HG03460 (cell line): ENCODE results near the gene TIGD6.
"Not testable (repeated sequence)": the region's sequence is repeated elsewhere in the genome, so short reads cannot be mapped to it uniquely, and the experiment has no call there.

ENCODE experiments used
- ATAC-seq: cut with Tn5 transposase; IDR thresholded peaks from one replicate; pipeline ENCODE4 v1.9.1; 2021; ENCODE audit not compliant: unreplicated experiment

The TIGD6 gene

GRCh38 chr5:150000256-150000989 lies at the start of gene TIGD6, which contains the start of gene HMGXB3:
Gene TIGD6 (minus strand): TSS chr5:150000654. CDS start chr5:149996348, 4,306 bp downstream.
Gene HMGXB3 (plus strand): TSS chr5:150000739. CDS start chr5:150004853, 4,114 bp downstream.
- peak; percentile 92 for ATAC-seq

- ATAC-seq, result no peak
Measured at GRCh38 chr5:150046031-150046430, 45.6 kb upstream of the TIGD6 start.

DNA sequence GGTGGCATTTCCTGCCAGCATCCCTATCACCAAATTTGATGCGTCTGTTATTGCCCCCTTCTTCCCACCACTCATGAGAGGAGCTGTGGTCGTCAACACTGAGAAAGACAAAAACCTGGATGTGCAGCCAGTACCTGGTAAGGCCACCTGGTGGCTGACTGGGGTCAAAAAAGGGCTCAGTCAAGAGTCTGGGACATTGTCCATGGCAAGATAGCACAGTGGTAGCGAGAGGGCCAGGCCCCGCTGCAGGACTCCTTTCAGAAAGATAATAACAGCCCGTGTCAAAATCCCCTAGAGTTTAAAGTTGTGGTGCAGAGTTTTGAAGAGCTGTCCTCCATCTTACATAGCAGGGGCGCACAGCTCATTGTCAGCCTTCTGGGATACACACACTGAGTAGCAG lies 45.1 kb upstream of the TIGD6 start:
- ATAC-seq, result no peak

DNA sequence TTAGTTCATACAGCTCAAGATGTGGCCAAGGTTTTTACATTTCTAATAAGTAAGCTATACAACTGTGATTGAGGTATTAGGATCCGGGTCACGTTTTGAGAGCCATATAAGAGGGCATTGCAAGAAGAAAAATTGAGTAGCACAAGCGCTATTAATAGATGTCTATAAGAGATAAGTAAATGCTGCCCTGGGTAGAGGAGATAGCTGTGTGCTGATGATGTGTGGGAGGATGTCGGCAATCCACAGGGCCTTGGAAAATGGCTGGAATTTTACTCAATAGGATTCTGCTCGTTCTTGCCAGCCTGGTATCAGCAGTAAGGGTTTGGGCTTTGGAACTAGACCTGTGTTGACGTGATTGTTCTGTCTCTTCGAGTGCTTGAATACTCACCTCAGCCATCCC lies 44.3 kb upstream of the TIGD6 start:
- ATAC-seq, result no peak

DNA sequence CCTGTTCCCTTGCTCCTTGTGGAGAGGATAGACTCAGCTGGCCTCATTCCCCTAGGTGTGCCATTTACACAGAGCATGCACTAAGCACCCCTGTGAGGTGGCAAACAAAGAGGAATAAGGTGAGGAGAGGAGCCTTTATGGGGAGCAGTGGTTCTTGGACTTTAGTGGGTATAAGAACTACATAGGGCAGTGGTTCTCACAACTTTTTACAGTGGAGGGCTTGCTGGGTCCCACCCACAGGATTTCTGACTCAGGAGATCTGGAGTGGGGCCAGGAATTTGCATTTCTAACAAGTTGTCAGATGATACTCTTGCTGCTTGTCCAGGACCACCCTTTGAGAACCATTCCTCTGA lies 43.9 kb upstream of the TIGD6 start:
- ATAC-seq, result no peak

GRCh38 chr5:150043657-150044328 lies 43.3 kb upstream of the TIGD6 start:
- ATAC-seq, result no peak

GRCh38 chr5:150042459-150042858 lies 42.0 kb upstream of the TIGD6 start:
- ATAC-seq, result no peak

DNA sequence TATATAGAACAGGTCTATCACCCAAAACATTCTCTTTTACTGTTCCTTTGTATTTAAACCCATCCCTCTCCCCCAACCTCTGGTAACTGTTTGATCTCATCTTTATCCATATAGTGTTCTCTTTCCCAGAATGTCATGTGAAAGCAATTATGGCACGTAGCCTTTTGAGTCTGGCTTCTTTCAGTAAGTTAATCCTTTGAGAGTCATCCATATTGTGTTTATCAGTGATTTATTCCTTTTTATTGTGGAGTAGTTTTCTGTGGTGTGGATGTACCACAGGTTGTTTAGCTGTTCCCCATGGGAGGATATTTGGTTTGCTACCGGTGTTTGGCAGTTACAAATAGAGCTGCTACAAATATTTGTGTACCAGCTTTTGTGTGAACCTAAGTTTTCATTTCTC lies 38.1 kb upstream of the TIGD6 start:
- ATAC-seq, result no peak

- no peak for ATAC-seq
Measured at GRCh38 chr5:150036513-150036912, 36.1 kb upstream of the TIGD6 start.

DNA sequence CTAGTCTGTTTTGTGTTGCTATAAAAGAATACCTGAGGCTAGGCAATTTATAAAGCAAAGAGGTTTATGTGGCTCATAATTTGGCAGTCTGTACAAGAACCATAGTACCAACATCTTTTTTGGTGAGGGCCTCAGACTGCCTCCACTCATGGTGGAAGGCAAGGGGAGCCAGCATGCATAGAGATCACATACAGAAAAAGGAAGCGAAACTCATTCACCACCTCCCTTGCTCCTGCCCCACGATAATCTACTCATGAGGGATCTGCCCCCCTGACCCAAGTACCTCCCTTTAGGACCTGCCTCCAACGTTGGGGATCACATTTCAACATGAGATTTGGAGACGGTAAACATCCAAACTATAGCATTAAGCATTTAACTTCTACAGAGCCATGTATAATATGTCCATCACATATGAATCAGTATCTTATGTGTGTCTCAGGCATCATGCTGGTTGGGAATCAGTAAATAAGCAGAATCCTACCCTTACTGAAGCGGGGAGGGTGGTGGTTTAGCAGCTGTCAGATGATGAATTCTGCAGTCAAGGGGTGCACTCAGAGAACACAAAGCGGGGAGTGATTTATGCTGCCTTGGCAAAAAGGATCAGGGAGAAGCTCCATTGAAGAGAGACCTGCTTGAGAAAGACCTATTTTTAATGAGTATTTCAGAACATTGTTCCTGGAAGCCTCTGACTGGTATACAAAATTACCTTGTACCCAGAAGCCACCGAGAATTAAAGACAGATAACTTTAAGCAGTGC lies 34.9 kb upstream of the TIGD6 start:
- peak; percentile 95 for ATAC-seq

DNA sequence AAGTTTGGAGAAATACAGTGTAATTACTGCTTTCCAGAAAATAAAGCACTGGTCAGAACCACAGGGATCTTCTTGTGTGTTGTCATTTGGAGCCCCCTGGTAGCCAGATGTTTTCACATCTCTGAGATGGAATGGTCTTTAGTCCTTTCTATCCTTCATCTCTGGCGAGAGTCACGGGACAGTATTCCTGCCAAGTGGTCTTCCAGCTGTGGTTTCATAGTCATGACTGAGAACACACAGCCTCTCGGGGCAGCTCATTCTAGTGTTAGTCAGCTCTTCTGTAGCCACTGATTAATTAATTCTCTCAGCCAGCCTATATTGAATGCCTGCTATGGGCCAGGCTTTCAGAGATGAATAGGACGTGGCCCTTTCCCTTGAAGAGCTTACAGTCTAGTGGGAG lies 34.2 kb upstream of the TIGD6 start:
- ATAC-seq, result no peak

- ATAC-seq, result no peak
Measured at GRCh38 chr5:150033334-150033733, 32.9 kb upstream of the TIGD6 start.

DNA sequence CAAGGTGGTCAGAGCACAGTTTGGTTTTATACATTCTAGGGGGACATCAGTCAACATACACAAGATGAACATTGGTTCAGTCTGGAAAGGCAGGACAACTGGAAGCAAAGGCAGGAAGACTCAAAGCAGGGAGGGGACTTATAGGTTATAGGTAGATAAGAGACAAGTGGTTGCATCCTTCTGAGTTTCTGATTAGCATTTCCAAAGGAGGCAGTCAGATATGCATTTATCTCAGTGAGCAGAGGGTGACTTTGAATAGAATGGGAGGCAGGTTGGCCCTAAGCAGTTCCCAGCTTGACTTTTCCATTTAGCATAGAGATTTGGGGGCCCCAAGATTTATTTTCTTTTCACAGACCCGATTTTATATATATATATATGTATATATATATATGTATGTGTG lies 27.6 kb upstream of the TIGD6 start:
- not testable (repeated sequence) for ATAC-seq

DNA sequence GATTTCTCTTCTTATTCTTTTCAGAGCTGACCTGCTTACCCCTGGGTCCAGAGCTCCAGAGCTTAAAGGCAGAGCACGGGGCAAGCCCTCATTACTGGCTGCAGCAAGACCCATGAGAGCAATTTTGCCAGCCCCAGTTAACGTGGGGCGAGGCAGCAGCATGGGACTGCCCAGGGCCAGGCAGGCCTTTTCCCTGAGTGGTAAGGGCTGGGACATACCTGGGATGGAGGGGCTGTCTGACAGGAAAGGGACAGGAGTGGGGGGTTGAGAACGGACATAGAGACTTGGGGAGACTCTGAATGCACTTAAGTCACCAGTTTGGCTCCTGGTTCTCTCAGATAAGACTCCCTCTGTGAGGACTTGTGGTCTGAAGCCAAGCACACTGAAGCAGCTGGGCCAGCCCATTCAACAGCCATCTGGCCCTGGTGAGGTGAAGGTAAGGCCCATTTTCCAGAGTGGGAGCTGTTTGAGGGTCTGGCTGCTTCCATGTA lies 26.3 kb upstream of the TIGD6 start:
- ATAC-seq, result no peak

- ATAC-seq, result no peak
Measured at GRCh38 chr5:150024346-150024984, 24.0 kb upstream of the TIGD6 start.

DNA sequence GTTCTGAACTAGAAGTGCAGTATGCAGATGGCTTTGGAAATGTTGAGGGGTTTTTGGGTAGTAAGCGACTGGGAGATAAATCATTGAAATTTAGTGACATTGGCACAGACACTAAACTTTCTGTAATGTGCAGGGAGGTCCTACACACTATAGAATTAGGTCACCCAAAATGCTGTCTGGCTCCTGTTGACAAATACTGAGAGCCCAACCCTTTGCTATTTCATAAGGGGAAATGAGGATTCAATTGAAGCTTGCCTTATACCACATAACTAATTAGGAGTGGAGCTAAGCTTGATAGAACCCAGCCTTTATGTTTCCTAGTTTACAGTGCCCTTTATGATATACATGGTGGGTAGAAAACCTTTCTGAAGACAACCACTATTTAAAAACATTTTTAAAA lies 22.7 kb upstream of the TIGD6 start:
- ATAC-seq, result no peak

DNA sequence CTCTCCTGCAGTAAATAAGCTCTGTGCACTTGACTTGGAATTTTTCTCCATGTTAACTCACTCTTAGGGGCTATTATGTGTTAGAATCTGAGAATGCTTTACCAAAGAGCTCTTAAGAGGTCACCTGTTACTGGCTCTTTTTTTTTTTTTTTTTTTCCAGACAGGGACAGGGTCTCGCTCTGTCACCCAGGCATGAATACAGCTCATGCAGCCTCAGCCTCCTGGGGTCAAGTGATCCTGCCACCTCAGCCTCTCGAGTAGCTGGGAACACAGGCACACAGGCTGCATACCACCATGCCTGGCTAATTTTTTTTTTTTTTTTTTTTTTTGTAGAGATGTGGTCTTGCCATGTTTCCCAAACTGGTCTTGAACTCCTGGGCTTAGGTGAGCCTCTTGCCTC lies 22.2 kb upstream of the TIGD6 start:
- ATAC-seq, result no peak

- ATAC-seq, result no peak
Measured at GRCh38 chr5:150022158-150022531, 21.7 kb upstream of the TIGD6 start.

GRCh38 chr5:150021491-150022157 lies 21.2 kb upstream of the TIGD6 start:
- no peak for ATAC-seq

GRCh38 chr5:150020249-150020648 lies 19.8 kb upstream of the TIGD6 start:
- ATAC-seq, result no peak
